ENCODE data around the gene KNCN.

Gene KNCN

GRCh38 chr1:46551597-46552095, at the start of gene KNCN:
Gene KNCN (minus strand): TSS chr1:46551647. CDS start chr1:46551215, 432 bp downstream.
- TF ChIP-seq TCF12 (IDR thresholded peaks at IDR 0.05; ENCODE audit: low read depth) (no peak), NFIC (IDR thresholded peaks at IDR 0.05) (no peak), EP300 (IDR thresholded peaks at IDR 0.05; ENCODE audit: borderline replicate concordance) (no peak), USF1 (IDR thresholded peaks at IDR 0.05) (no peak), TEAD4 (IDR thresholded peaks at IDR 0.05) (no peak), REST (IDR thresholded peaks at IDR 0.05; ENCODE audit: low read depth) (no peak), ZBTB7A (IDR thresholded peaks at IDR 0.05; ENCODE audit: low read depth) (no peak), EGR1 (IDR thresholded peaks at IDR 0.05) (no peak), FOXM1 (IDR thresholded peaks at IDR 0.05; ENCODE audit: borderline replicate concordance, low read depth) (no peak), CEBPB (IDR thresholded peaks at IDR 0.05) (no peak), TAF1 (IDR thresholded peaks at IDR 0.05; ENCODE audit: low read depth) (no peak), MAX (IDR thresholded peaks at IDR 0.05) (no peak), CREB1 (IDR thresholded peaks at IDR 0.05; ENCODE audit: low read depth) (no peak), YY1 (IDR thresholded peaks at IDR 0.05; ENCODE audit: low read depth) (no peak), RAD21 (IDR thresholded peaks at IDR 0.05; ENCODE audit: low read depth) (no peak)

- no peak for TF ChIP-seq RAD21 (IDR thresholded peaks at IDR 0.05; ENCODE audit: low read depth)
These were observed 47.9 kb upstream of the KNCN start for GRCh38 chr1:46599059-46599970.

- TF ChIP-seq YY1 (IDR thresholded peaks at IDR 0.05; ENCODE audit: low read depth) = no peak
- TF ChIP-seq CEBPB (IDR thresholded peaks at IDR 0.05) = no peak
- no peak for TF ChIP-seq NFIC (IDR thresholded peaks at IDR 0.05)
- no peak for TF ChIP-seq MAX (IDR thresholded peaks at IDR 0.05)
- TF ChIP-seq TAF1 (IDR thresholded peaks at IDR 0.05; ENCODE audit: low read depth) = no peak
- no peak for TF ChIP-seq CREB1 (IDR thresholded peaks at IDR 0.05; ENCODE audit: low read depth)
- no peak for TF ChIP-seq FOXM1 (IDR thresholded peaks at IDR 0.05; ENCODE audit: borderline replicate concordance, low read depth)
- TF ChIP-seq USF1 (IDR thresholded peaks at IDR 0.05) = no peak
- no peak for TF ChIP-seq ZBTB7A (IDR thresholded peaks at IDR 0.05; ENCODE audit: low read depth)
- TF ChIP-seq RAD21 (IDR thresholded peaks at IDR 0.05; ENCODE audit: low read depth) = no peak
- no peak for TF ChIP-seq EP300 (IDR thresholded peaks at IDR 0.05; ENCODE audit: borderline replicate concordance)
- no peak for TF ChIP-seq TEAD4 (IDR thresholded peaks at IDR 0.05)
- no peak for TF ChIP-seq EGR1 (IDR thresholded peaks at IDR 0.05)
- TF ChIP-seq TCF12 (IDR thresholded peaks at IDR 0.05; ENCODE audit: low read depth) = no peak
These were observed 45.4 kb upstream of the KNCN start for GRCh38 chr1:46596846-46597245.

GRCh38 chr1:46596036-46596435, 44.6 kb upstream of the KNCN start:
- TF ChIP-seq RAD21 (IDR thresholded peaks at IDR 0.05; ENCODE audit: low read depth) (no peak), NFIC (IDR thresholded peaks at IDR 0.05) (no peak), EP300 (IDR thresholded peaks at IDR 0.05; ENCODE audit: borderline replicate concordance) (no peak), FOXM1 (IDR thresholded peaks at IDR 0.05; ENCODE audit: borderline replicate concordance, low read depth) (no peak), TEAD4 (IDR thresholded peaks at IDR 0.05) (no peak), CEBPB (IDR thresholded peaks at IDR 0.05) (no peak), REST (IDR thresholded peaks at IDR 0.05; ENCODE audit: low read depth) (no peak), MAX (IDR thresholded peaks at IDR 0.05) (no peak), TCF12 (IDR thresholded peaks at IDR 0.05; ENCODE audit: low read depth) (no peak)

- TF ChIP-seq TCF12 (IDR thresholded peaks at IDR 0.05; ENCODE audit: low read depth) (no peak), NFIC (IDR thresholded peaks at IDR 0.05) (no peak), ZBTB7A (IDR thresholded peaks at IDR 0.05; ENCODE audit: low read depth) (no peak), EP300 (IDR thresholded peaks at IDR 0.05; ENCODE audit: borderline replicate concordance) (no peak), RAD21 (IDR thresholded peaks at IDR 0.05; ENCODE audit: low read depth) (no peak), TEAD4 (IDR thresholded peaks at IDR 0.05) (no peak), REST (IDR thresholded peaks at IDR 0.05; ENCODE audit: low read depth) (no peak), EGR1 (IDR thresholded peaks at IDR 0.05) (no peak), TAF1 (IDR thresholded peaks at IDR 0.05; ENCODE audit: low read depth) (no peak), YY1 (IDR thresholded peaks at IDR 0.05; ENCODE audit: low read depth) (no peak)
These were observed 43.7 kb upstream of the KNCN start for GRCh38 chr1:46595127-46595526.
